GM12865 (cell line): ENCODE data around the gene RNPEP.

ENCODE experiments used
- DNase-seq: peaks from one replicate; pipeline ENCODE4 v3.0.0; 2010; ENCODE audit warnings: low read depth
- H3K4me3 ChIP-seq: 2 replicates; pipeline ENCODE4 v1.5.1; 2011; ENCODE audit warnings: mild to moderate bottlenecking, low read depth, low read length, control low read depth
- CTCF ChIP-seq: IDR thresholded peaks from 2 replicates; pipeline ENCODE4 v1.5.1; 2011; ENCODE audit warnings: low read length, control low read depth, low read depth, inconsistent platforms; ENCODE audit not compliant: insufficient read depth; ENCODE audit errors: missing control alignments

The RNPEP gene

DNA sequence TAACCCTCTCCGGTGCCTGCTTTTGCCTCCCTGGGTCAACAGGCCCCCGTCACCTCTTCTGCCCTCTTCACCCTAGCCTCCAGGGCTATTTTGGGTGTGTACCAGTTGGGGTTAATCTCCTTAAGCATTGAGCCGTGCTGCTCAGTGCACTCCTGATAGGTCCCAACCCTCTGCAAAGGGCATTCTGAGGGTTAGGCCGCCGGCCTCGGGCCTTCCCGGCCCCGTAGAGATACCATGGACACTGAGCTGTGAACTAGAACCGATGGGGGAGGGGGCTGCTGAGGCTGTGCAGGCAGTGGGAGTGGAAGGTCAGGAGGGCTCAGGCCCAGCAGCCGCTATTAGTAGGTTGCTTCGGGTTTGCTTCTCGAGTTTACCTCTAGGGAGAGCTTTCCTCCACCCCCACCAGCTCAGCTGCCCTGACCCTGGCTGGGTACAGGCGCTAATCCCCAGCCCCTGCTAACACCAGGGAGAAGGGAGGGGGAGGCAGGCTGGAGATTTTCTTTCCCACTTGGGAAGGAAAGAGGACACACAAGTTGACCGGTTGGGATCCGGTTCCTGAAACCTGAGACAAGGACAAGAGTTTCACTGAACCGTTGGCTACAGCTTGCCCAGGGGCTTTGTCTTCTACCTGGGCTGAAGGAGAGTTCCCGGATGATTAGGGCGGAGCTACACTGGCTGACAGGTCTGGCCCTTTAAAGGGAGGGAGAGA is 40.9 kb upstream of the RNPEP start:
- TF ChIP-seq CTCF: no peak
- DNase-seq: no peak
- H3K4me3 ChIP-seq: no peak overlapping the region

DNA sequence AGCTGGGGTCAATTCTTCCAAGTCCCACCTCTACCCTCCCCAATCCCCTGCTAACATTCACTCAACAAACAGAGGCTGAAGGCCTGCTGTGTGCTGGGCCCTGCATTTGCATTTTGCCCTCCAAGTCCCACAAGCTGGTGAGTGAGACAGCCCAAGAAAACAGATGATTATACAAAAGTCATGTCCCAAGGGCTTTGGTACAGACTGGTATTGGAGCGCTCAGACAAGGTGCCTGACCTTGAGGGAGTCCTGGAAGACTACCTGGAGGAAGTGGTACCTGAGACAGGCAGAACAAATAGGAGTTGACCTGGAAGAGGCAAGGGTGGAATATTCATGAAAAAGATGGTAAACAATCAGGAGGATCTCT is 40.3 kb upstream of the RNPEP start:
- DNase-seq: no peak
- TF ChIP-seq CTCF: no peak
- no peak overlapping the region for H3K4me3 ChIP-seq

GRCh38 chr1:201944002-201944401 is 38.4 kb upstream of the RNPEP start:
- no peak for DNase-seq
- TF ChIP-seq CTCF: no peak
- H3K4me3 ChIP-seq: no peak overlapping the region

DNA sequence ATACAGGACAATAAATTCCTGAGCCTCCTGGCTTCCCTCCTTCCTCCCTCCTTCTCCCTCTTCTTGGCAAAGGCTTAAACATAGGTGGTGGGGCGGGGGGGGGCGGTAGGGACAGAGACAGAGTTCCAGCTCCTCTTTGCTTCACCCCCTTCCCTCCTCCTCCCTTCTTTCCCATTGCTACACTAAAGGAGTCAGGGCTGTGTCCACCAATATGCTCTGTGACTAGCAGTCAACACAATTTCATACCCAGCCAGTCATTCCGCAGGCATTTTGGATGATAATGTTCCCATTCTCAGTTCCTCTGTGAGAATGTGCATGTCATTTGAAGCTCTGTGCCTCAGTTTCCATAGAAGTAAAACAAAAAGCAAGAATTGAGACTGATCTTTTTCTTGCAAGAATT is 37.8 kb upstream of the RNPEP start:
- H3K4me3 ChIP-seq: no peak overlapping the region
- TF ChIP-seq CTCF: no peak
- DNase-seq: no peak

GRCh38 chr1:201945157-201945556 is 37.3 kb upstream of the RNPEP start:
- H3K4me3 ChIP-seq: no peak overlapping the region
- TF ChIP-seq CTCF: no peak
- DNase-seq: no peak

- no peak for TF ChIP-seq CTCF
- DNase-seq: no peak
- H3K4me3 ChIP-seq: no peak overlapping the region
Measured at GRCh38 chr1:201945863-201946223, 36.6 kb upstream of the RNPEP start.

DNA sequence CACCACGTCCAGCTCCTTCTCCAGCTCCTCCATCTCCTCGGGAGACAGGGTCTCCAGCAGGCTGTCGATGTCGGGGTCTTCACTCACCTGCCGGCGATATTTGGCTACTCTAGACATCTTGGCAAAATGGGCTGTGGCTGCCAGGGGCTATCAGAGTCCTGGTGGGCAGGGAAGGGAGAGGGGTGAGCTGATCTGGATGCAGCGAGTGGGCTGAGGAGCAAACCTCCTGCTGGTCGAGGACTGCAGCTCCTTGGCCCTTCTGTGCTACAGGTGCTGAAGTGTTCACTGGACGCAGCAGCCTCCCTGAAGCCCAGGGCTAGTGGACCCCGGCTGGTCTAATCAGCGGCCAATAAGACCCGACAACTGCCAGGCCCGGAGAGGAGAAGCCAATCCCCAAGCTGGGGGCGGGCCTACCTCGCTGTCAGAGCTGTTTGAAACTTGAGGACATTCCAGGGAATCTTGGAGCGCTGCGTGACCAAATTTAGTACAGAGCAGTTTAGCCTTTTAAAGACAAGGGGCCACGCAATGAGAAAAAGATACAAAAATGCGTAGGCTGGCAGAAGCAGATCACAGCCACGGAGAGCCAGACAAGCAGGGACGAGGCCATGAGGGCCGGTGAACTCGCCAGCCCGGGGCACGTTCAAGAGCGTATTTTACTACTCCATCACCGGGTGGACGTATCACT is 36.1 kb upstream of the RNPEP start, which contains the start of gene LMOD1:
LMOD1 (minus strand) TSS at position 325 of the 685 bp plus-strand sequence; CDS start at position 117, 208 bp downstream.
- DNase-seq: no peak
- H3K4me3 ChIP-seq: no peak within 1 kb of the TSS
- no peak for TF ChIP-seq CTCF
